Testis (tissue), 3 donors: ENCODE measurements around the gene PROSER3. TPM values are rescaled to one million over a fixed set of nuclear protein-coding genes. Genes with fewer than 3 reads are reported as not detected.

Source experiments
- DNase-seq: peaks from one replicate; pipeline ENCODE4 v3.0.0-alpha.2; 2019
- H3K27ac ChIP-seq, 2 donors: fragments of 200-600 bp; sonication (generic); one replicate each; pipeline ENCODE4 v1.5.1; 2019
- H3K27me3 ChIP-seq: fragments of 200-600 bp; sonication (generic); one replicate; pipeline ENCODE4 v1.5.1; 2019
- H3K36me3 ChIP-seq: fragments of 200-600 bp; sonication (generic); one replicate; pipeline ENCODE4 v1.5.1; 2017; ENCODE audit warnings: low read depth; ENCODE audit errors: missing control alignments
- H3K4me1 ChIP-seq: fragments of 200-600 bp; sonication (generic); one replicate; pipeline ENCODE4 v1.5.1; 2019
- H3K4me3 ChIP-seq, 2 donors: fragments of 200-600 bp; sonication (generic); one replicate each; pipeline ENCODE4 v1.5.1; 2017 to 2019
- H3K9me3 ChIP-seq: fragments of 200-600 bp; sonication (generic); one replicate; pipeline ENCODE4 v1.5.1; 2017
- POLR2A ChIP-seq: fragments of 450-650 bp; IDR thresholded peaks from one replicate; pipeline ENCODE4 v1.6.1; 2017; ENCODE audit warnings: antibody characterized with exemption, mild to moderate bottlenecking, moderate library complexity
- WGBS, 2 donors: methylation state at CpG; one replicate each; pipeline ENCODE4 v1.1.5; 2018; 5-methylcytosine and 5-hydroxymethylcytosine counted together
- intact Hi-C: fragments of 100-400 bp; cut with DNase I; formaldehyde crosslinking; loops from one replicate; pipeline ENCODE4 v1.15.1; 2023; ENCODE audit warnings: low total_unique reads
- polyA plus RNA-seq: library from polyadenylated mRNA; stranded (reverse); fragments of 350-450 nt; fragmentation: Illumina TruSeq; extraction: RNeasy Lipid Tissue Mini Kit (QIAGEN cat#74804); gene quantifications from one replicate; pipeline ENCODE4 v1.2.3, GENCODE V29; 2014; ENCODE audit warnings: low read depth, low replicate concordance; ENCODE audit not compliant: insufficient read depth
- total RNA-seq, 2 donors: library from RNA; depleted of rRNA; stranded (reverse); fragments of >200 nt; gene quantifications; one replicate each; pipeline ENCODE4 v1.2.3, GENCODE V29; 2016
- TF ChIP-seq, protein P1 (sequence below), 3 experiments: fragments of 450-650 bp in 2 of 3; fragments of 200-600 bp in 1 of 3; sonication (generic) in 1 of 3; IDR thresholded peaks; one replicate each; pipeline ENCODE4 v1.5.1; 2016 to 2019; ENCODE audit warnings: antibody characterized with exemption in 3 of 3, mild to moderate bottlenecking in 2 of 3, moderate library complexity in 1 of 3

Gene PROSER3
- total and polyA plus RNA-seq, 3 donors from 2014 or later = 48.3 to 75.9 (median 72.0) TPM

- TF ChIP-seq, protein P1, sequence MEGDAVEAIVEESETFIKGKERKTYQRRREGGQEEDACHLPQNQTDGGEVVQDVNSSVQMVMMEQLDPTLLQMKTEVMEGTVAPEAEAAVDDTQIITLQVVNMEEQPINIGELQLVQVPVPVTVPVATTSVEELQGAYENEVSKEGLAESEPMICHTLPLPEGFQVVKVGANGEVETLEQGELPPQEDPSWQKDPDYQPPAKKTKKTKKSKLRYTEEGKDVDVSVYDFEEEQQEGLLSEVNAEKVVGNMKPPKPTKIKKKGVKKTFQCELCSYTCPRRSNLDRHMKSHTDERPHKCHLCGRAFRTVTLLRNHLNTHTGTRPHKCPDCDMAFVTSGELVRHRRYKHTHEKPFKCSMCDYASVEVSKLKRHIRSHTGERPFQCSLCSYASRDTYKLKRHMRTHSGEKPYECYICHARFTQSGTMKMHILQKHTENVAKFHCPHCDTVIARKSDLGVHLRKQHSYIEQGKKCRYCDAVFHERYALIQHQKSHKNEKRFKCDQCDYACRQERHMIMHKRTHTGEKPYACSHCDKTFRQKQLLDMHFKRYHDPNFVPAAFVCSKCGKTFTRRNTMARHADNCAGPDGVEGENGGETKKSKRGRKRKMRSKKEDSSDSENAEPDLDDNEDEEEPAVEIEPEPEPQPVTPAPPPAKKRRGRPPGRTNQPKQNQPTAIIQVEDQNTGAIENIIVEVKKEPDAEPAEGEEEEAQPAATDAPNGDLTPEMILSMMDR (IDR thresholded peaks at IDR 0.05) = no peak
- TF ChIP-seq POLR2A = no peak
- Histone ChIP-seq H3K9me3 (no peaks in the 10 kb centered on the region), H3K36me3 (no peaks in the 10 kb centered on the region), H3K4me1 (no peaks in the 10 kb centered on the region), H3K27ac (no peak within 1 kb of the TSS), H3K27me3 (no peaks in the 10 kb centered on the region), H3K4me3 (no peak within 1 kb of the TSS)
- 77 to 88% methylated on average over 3 to 26 of the region's 26 CpGs for WGBS, 2 donors
- DNase-seq = no peak
- intact Hi-C loops = no loop called here
These were observed 54.5 kb downstream of the PROSER3 start, which contains the start of gene PRODH2 for GRCh38 chr19:35812220-35813042. Gene PRODH2 (minus strand): TSS chr19:35812845. CDS start chr19:35812805, 40 bp downstream.

DNA sequence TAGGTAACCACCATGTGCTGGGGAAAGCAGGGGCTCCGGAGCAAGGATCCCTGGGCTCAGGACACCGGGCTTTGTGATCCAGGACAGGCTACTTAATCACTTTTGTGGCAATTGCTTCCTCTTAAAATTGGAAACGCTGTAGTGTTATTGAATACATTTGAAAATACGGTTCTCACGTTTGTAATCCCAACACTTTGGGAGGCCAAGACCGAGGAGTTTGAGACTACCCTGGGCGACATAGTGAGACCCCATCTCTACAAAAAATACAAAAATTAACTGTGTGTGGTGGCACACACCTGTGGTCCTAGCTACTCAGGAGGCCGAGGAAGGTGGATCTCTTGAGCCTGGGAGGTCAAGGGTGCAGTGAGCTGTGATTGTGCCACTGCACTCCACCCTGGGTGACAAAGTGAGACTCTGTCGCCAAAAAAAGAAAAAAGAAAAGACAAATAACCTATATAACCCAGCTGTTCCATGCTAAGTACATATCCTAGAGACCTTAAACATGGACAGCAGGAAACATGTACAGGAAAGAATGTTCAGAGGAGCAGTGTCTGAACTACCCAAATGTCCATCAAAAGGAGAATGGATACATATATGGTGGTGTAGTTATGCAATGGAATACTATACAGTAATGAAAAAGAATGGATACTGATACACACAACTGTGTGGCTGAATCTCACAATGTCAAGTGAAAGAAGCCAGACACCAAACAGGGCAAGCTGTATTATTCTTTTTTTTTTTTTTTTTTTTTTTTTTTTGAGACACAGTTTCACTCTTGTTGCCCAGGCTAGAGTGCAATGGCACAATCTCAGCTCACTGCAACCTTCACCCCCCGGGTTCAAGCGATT lies 55.3 kb downstream of the PROSER3 start:
- no peaks in the 10 kb centered on the region for H3K27me3 ChIP-seq
- no peak for DNase-seq
- TF ChIP-seq, protein P1 (IDR thresholded peaks at IDR 0.05) = no peak
- no peak for TF ChIP-seq POLR2A
- H3K4me1 ChIP-seq = no peaks in the 10 kb centered on the region
- 83 to 90% methylated on average over 11 of the region's 11 CpGs for WGBS, 2 donors
- H3K4me3 ChIP-seq = no peak overlapping the region
- H3K27ac ChIP-seq = no peak overlapping the region
- intact Hi-C loops = no loop called here
- no peaks in the 10 kb centered on the region for H3K9me3 ChIP-seq
- H3K36me3 ChIP-seq = no peaks in the 10 kb centered on the region

GRCh38 chr19:35816262-35816661 lies 58.3 kb downstream of the PROSER3 start:
- Histone ChIP-seq H3K36me3 (no peaks in the 10 kb centered on the region), H3K4me3 (no peak overlapping the region), H3K27me3 (no peaks in the 10 kb centered on the region), H3K4me1 (no peaks in the 10 kb centered on the region), H3K27ac (no peak overlapping the region), H3K9me3 (no peaks in the 10 kb centered on the region)
- WGBS, 2 donors = 52 to 61% methylated on average over 6 of the region's 6 CpGs
- no peak for TF ChIP-seq POLR2A
- TF ChIP-seq, protein P1 (IDR thresholded peaks at IDR 0.05) = no peak
- DNase-seq = no peak
- intact Hi-C loops = no loop called here

GRCh38 chr19:35816846-35817245 lies 58.9 kb downstream of the PROSER3 start:
- H3K4me3 ChIP-seq = no peak overlapping the region
- WGBS, 2 donors = 81 to 85% methylated on average over 8 to 9 of the region's 9 CpGs
- no peak for DNase-seq

More at GRCh38 chr19:35816846-35817245, 58.9 kb downstream of the PROSER3 start:
- no peaks in the 10 kb centered on the region for H3K27me3 ChIP-seq
- no peaks in the 10 kb centered on the region for H3K4me1 ChIP-seq
- H3K27ac ChIP-seq = no peak overlapping the region
- intact Hi-C loops = no loop called here
- no peaks in the 10 kb centered on the region for H3K36me3 ChIP-seq
- H3K9me3 ChIP-seq = no peaks in the 10 kb centered on the region
- TF ChIP-seq, protein P1 (IDR thresholded peaks at IDR 0.05) = no peak
- no peak for TF ChIP-seq POLR2A
